GM23248 (cell line): ENCODE results near the gene HS6ST1.

Source experiments
- EZH2 ChIP-seq: fragments of 200-600 bp; sonication (generic); IDR thresholded peaks from 2 replicates; pipeline ENCODE4 v1.6.1; 2018; ENCODE audit warnings: antibody characterized with exemption, mild to moderate bottlenecking; ENCODE audit not compliant: insufficient read depth, poor library complexity, severe bottlenecking
- EZH2phosphoT487 ChIP-seq: fragments of 200-600 bp; sonication (generic); IDR thresholded peaks from 2 replicates; pipeline ENCODE4 v1.6.1; 2018; ENCODE audit warnings: antibody characterized with exemption, moderate library complexity, mild to moderate bottlenecking, low read depth; ENCODE audit not compliant: insufficient read depth

DNA sequence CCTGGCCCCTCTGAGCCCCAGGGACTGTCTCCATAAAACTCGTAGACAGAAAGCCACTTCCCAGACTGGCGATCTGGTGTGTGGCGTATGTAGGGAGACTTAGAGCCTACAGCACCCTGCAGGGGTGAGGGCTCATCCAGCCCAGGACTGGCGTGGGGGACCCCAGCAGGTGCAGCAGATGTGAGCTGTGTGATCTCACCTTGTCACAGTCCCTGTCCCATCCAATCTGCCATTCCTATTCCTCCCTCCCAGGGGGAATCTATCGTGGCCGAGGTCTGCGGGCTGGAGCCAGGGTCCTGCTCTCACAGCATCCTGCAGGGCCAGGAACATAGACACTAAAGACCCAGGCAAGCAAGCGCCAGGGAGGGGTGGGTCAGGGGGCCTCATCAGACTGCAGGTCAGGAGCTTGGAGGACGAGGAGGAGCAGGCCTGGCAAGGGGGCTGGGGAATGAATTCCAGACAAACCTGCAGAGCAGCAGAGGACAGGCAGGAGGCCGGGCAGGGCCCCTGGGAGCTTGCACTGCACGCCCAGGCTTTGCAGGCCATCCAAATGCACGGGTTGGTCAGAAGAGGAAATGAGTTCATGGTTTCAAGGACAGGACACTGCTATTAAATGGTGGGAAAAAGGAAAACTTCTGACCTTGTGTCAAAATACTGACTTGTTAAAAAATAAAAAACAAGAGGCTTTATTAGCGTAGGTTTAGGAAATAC, 32.5 kb downstream of the HS6ST1 start:
- no peak for TF ChIP-seq EZH2
- no peak for TF ChIP-seq EZH2phosphoT487
